Measurements from ENCODE around the gene ATPAF2.
A peak's percentile ranks its signal among the peaks of the same experiment; 100 is the strongest.

The ATPAF2 gene

DNA sequence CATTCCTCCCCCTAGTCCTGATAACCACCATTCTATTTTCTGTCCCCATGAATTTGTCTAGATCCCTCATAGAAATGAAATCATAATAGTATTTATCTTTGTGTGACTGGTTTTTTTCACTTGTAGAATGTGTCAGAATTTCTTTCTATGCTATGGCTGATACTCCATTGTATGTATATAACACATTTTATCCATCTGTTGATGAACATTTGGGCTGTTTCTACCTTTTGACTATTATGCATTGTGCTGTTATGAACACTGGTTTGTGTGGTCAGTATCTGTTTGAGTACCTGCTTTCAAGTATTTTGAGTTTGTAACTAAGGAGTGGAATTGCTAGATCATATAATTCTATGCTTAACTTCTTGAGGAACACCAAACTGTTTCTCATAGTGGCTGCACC lies 32.8 kb upstream of the ATPAF2 start:
- H3K4me3 ChIP-seq (ENCODE audit: low read depth, low read length), result no peak overlapping the region
- no peak for DNase-seq (ENCODE audit: low read depth, low spot score)
- TF ChIP-seq, protein P1, sequence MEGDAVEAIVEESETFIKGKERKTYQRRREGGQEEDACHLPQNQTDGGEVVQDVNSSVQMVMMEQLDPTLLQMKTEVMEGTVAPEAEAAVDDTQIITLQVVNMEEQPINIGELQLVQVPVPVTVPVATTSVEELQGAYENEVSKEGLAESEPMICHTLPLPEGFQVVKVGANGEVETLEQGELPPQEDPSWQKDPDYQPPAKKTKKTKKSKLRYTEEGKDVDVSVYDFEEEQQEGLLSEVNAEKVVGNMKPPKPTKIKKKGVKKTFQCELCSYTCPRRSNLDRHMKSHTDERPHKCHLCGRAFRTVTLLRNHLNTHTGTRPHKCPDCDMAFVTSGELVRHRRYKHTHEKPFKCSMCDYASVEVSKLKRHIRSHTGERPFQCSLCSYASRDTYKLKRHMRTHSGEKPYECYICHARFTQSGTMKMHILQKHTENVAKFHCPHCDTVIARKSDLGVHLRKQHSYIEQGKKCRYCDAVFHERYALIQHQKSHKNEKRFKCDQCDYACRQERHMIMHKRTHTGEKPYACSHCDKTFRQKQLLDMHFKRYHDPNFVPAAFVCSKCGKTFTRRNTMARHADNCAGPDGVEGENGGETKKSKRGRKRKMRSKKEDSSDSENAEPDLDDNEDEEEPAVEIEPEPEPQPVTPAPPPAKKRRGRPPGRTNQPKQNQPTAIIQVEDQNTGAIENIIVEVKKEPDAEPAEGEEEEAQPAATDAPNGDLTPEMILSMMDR (IDR thresholded peaks at IDR 0.05; ENCODE audit: low read depth, low read length), result no peak
- in situ Hi-C loops (cut with HindIII; ENCODE audit: low sequenced_read_pairs), result no loop called here

DNA sequence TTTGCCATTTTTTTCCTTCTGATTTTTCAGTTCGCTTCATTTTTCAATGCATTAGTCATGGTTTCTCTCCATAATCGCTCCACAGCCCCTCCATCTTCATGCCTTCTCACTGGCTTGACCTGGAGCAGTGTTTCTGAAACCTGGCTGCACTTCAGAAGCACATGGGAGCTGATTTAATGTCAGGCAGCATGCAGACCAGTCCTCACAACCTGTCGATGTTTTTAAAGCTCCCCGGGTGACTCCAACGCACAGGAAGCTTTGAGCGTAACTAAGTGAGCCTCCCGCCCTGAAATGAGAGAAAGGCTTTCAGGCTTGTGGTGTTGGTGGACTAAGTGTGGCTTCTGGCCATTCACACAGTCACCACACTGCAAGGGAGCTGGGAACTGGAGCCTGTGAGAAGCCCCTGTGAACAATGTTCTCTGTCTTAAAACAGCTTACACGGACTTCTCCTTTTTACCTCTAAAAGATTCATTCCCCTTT lies 31.9 kb upstream of the ATPAF2 start:
- in situ Hi-C loops (cut with HindIII; ENCODE audit: low sequenced_read_pairs), result no loop called here
- DNase-seq (ENCODE audit: low read depth, low spot score), result peak; percentile 62
- peak overlapping the region; percentile 21 for H3K4me3 ChIP-seq (ENCODE audit: low read depth, low read length)
- TF ChIP-seq, protein P1 (IDR thresholded peaks at IDR 0.05; ENCODE audit: low read depth, low read length), result no peak

DNA sequence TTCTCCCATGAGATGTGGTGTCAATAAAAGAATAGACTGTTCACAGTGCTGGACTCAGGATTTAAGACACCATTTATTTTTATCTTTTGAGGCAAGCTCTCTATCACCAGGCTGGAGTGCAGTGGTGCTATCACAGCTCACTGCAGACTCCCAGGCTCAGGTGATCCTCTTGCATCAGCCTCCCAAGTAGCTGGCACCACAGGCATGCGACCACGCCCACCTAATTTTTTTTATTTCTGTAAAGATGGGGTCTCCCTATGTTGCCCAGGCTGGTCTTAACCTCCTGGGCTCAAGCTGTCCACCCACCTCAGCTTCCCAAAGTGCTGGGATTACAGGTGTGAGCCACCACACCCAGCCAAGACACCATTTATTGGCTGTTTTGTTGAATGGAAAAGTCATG lies 30.1 kb upstream of the ATPAF2 start:
- TF ChIP-seq, protein P1 (IDR thresholded peaks at IDR 0.05; ENCODE audit: low read depth, low read length), result no peak
- no peak overlapping the region for H3K4me3 ChIP-seq (ENCODE audit: low read depth, low read length)
- DNase-seq (ENCODE audit: low read depth, low spot score), result no peak
- in situ Hi-C loops (cut with HindIII; ENCODE audit: low sequenced_read_pairs), result no loop called here

DNA sequence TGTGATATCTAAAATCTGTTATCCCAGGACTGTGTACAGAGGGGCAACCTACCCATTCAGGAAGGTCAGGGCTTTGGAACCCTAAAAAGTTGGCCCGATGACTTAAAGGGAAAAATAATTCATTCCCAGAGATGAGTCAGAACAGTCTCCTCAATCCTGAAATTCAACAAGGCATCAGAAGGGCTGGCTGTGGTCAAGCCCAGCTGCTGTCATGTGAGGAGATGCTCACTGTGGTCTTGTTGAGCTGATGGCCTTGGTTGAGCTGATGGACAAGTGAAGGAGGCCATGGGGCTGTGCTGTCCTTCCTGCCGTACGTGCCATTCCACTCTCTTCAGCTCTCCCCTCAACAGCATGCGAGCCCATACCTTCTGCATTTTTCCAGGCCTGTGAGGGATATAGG lies 27.9 kb upstream of the ATPAF2 start:
- in situ Hi-C loops (cut with HindIII; ENCODE audit: low sequenced_read_pairs), result no loop called here
- DNase-seq (ENCODE audit: low read depth, low spot score), result no peak
- H3K4me3 ChIP-seq (ENCODE audit: low read depth, low read length), result no peak overlapping the region
- TF ChIP-seq, protein P1 (IDR thresholded peaks at IDR 0.05; ENCODE audit: low read depth, low read length), result no peak

DNA sequence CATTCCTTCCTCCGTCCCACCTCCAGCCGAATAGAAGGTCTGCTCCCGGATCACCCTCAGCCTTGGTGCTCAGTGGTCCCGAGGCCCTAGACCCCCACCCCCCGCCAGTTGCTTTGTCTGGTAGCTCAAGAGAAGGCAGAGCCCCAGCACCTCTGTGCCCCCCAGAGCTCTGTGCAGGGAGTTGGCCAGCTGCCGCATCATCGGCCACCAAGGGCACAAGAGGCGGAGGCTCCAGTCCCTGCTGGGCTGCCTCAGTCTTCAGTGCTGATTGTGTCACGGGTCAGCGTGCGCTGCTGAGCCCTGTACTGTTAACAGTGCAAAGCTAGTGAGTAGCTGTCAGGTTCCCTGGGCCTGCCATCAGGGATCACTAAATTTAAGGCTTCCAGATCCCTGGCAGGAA lies 26.6 kb upstream of the ATPAF2 start:
- in situ Hi-C loops (cut with HindIII; ENCODE audit: low sequenced_read_pairs), result no loop called here
- TF ChIP-seq, protein P1 (IDR thresholded peaks at IDR 0.05; ENCODE audit: low read depth, low read length), result no peak
- no peak overlapping the region for H3K4me3 ChIP-seq (ENCODE audit: low read depth, low read length)
- no peak for DNase-seq (ENCODE audit: low read depth, low spot score)

DNA sequence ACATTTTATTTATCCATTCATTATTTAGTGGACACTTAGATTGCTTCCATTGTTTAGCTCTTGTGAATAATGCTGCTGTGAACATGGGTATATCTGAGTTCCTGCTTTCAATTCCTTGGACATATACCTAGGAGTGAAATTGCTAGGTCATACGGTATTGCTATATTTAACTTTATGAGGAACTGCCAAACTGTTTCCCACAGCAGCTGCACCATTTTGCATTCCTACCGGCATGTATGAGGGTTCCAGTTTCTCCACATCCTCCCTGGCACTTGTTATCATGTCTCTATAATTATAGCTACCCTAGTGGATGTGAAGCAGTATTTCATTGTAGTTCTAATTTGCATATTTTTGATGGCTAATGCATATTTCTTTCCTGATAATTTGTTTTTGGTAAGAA lies 25.1 kb upstream of the ATPAF2 start:
- DNase-seq (ENCODE audit: low read depth, low spot score), result no peak
- H3K4me3 ChIP-seq (ENCODE audit: low read depth, low read length), result no peak overlapping the region
- TF ChIP-seq, protein P1 (IDR thresholded peaks at IDR 0.05; ENCODE audit: low read depth, low read length), result no peak
- in situ Hi-C loops (cut with HindIII; ENCODE audit: low sequenced_read_pairs), result no loop called here

DNA sequence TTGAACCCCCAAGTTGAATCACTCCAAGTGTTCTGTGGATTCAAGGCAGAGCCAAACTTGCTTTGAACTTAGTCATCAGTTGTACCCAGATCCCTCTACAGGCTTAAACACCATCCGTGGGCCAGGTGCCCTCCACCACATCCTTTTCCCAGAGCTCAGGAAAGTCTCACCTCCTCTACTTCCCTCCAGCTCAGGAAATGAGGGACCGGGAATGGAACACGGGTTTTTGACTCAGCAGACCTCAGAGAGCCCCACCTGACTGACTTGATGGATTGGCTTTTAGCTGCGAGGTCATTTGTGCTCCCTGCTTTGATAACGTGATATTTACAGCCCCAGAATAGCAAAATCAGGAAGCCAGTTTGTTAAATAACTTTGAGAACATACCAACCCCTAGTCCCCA lies 20.3 kb upstream of the ATPAF2 start:
- in situ Hi-C loops (cut with HindIII; ENCODE audit: low sequenced_read_pairs), result no loop called here

More for the DNA sequence above, 20.3 kb upstream of the ATPAF2 start:
- TF ChIP-seq, protein P1 (IDR thresholded peaks at IDR 0.05; ENCODE audit: low read depth, low read length), result no peak
- H3K4me3 ChIP-seq (ENCODE audit: low read depth, low read length), result no peak overlapping the region
- no peak for DNase-seq (ENCODE audit: low read depth, low spot score)
